ENCODE results near the gene STXBP3. TPM values are rescaled to one million over a fixed set of nuclear protein-coding genes. Genes with fewer than 3 reads are reported as not detected.

Gene STXBP3
- total and polyA plus RNA-seq, 2 of the 13 experiments (the other 11 are each of a cell fraction or from before 2014, with no cell fraction given), result 13.0 to 20.8 TPM

- TF ChIP-seq ZBTB49 (CRISPR knock-in tag; IDR thresholded peaks at IDR 0.05; ENCODE audit: borderline replicate concordance), result no peak
- no peak for TF ChIP-seq CBX5 (CRISPR knock-in tag; IDR thresholded peaks at IDR 0.05; ENCODE audit: borderline replicate concordance)
- TF ChIP-seq MAX (IDR thresholded peaks at IDR 0.05), result no peak
Observed at GRCh38 chr1:108814343-108815125, 68.1 kb downstream of the STXBP3 start (continued).

- Histone ChIP-seq H3K36me3 (replicated peaks in 1 of 2; ENCODE audit: control insufficient read depth in 1 of 2, insufficient read depth in 2 of 2, low read length in 2 of 2) (no peaks in the 10 kb centered on the region), H3K9me3 (ENCODE audit: low read length) (no peaks in the 10 kb centered on the region), H3K4me2 (ENCODE audit: low read depth, low read length) (no peak overlapping the region), H2AFZ (ENCODE audit: low read length) (no peak overlapping the region), H3K9ac (ENCODE audit: insufficient read depth, low read depth, low read length) (no peak overlapping the region), H3K27me3 (ENCODE audit: control insufficient read depth in 1 of 2, insufficient read depth in 2 of 2, low read length in 2 of 2) (no peaks in the 10 kb centered on the region), H4K20me1 (ENCODE audit: insufficient read depth, low read length) (no peaks in the 10 kb centered on the region; the same call in 1 of the 2 replicates), H3K4me3 (replicated peaks in 1 of 3; ENCODE audit: insufficient read depth in 1 of 3, low read depth in 2 of 3, low read length in 3 of 3) (no peak overlapping the region), H3K4me1 (ENCODE audit: insufficient read depth, low read length) (peaks cover 14% of the 10 kb centered on the region), H3K27ac (ENCODE audit: extremely low read length, insufficient read depth, low read length) (no peak overlapping the region), H3K79me2 (ENCODE audit: insufficient read depth, low read length) (no peaks in the 10 kb centered on the region)
- ATAC-seq, result no peak
- POLR2A ChIA-PET, result no interaction called here
- FAIRE-seq, result no peak
- no peak for DNase-seq (ENCODE audit: low spot score)
- TF ChIP-seq RFXAP (CRISPR knock-in tag; IDR thresholded peaks at IDR 0.05; ENCODE audit: borderline replicate concordance), result no peak
- TF ChIP-seq TOE1 (CRISPR knock-in tag; IDR thresholded peaks at IDR 0.05), result no peak
- no peak for TF ChIP-seq DR1 (CRISPR knock-in tag; IDR thresholded peaks at IDR 0.05)
- no peak for TF ChIP-seq MED8 (CRISPR knock-in tag; IDR thresholded peaks at IDR 0.05; ENCODE audit: insufficient replicate concordance)
- no peak for TF ChIP-seq TFDP1 (CRISPR knock-in tag; IDR thresholded peaks at IDR 0.05; ENCODE audit: borderline replicate concordance)
- TF ChIP-seq TMF1 (CRISPR knock-in tag; IDR thresholded peaks at IDR 0.05; ENCODE audit: low read depth), result no peak
- TF ChIP-seq ZNF292 (CRISPR knock-in tag; IDR thresholded peaks at IDR 0.05; ENCODE audit: borderline replicate concordance, low read depth), result no peak
- TF ChIP-seq FIP1L1 (IDR thresholded peaks at IDR 0.05; ENCODE audit: borderline replicate concordance, insufficient read depth, low read depth, low read length), result no peak
- no peak for TF ChIP-seq ATF2 (CRISPR knock-in tag; IDR thresholded peaks at IDR 0.05)
- TF ChIP-seq ARNTL (CRISPR knock-in tag; IDR thresholded peaks at IDR 0.05), result no peak
- no peak for TF ChIP-seq ZNF737 (CRISPR knock-in tag; IDR thresholded peaks at IDR 0.05; ENCODE audit: borderline replicate concordance)
- TF ChIP-seq HNF4A (CRISPR knock-in tag; IDR thresholded peaks at IDR 0.05), result no peak
- in situ Hi-C loops (cut with HindIII; ENCODE audit: extremely low pct_ligation_motif_present, low pct_unique_long_range_greater_than_20kb) (no loop called here), intact Hi-C loops (cut with micrococcal nuclease; ENCODE audit: unreplicated experiment) (no loop called here)
- CTCF ChIA-PET (ENCODE audit: low intra/inter-chr PET ratio, low total read pairs), result no interaction called here
- BruUV-seq (replicated peaks), result no TSS peak
Observed at GRCh38 chr1:108815566-108815965, 69.1 kb downstream of the STXBP3 start.
